Cardiac muscle cell (in vitro differentiated cells and primary cell): ENCODE results near the gene SERPINB10. TPM values are rescaled to one million over a fixed set of nuclear protein-coding genes. Genes with fewer than 3 reads are reported as not detected.
"Not testable (repeated sequence)": the region's sequence is repeated elsewhere in the genome, so short reads cannot be mapped to it uniquely, and the experiment has no call there.

Experiments used
- DNase-seq, 2 donors: peaks; one replicate each; pipeline versions ENCODE4 v3.0.0 to v3.0.0-alpha.2; 2010 to 2017; ENCODE audit warnings: low read depth in 1 of 2, low spot score in 1 of 2
- H3K27ac ChIP-seq: fragments of 200-600 bp; sonication (generic); 2 replicates; pipeline ENCODE4 v1.5.1; 2016
- H3K27me3 ChIP-seq: fragments of 200-600 bp; sonication (generic); 2 replicates; pipeline ENCODE4 v1.6.0; 2016; ENCODE audit warnings: control low read depth
- H3K36me3 ChIP-seq: fragments of 200-600 bp; sonication (generic); 2 replicates; pipeline ENCODE4 v1.5.1; 2016; ENCODE audit warnings: control low read depth
- H3K4me1 ChIP-seq: fragments of 200-600 bp; sonication (generic); 2 replicates; pipeline ENCODE4 v1.8.1; 2017; ENCODE audit warnings: low read depth, mild to moderate bottlenecking, mixed run types
- H3K4me3 ChIP-seq: fragments of 200-600 bp; sonication (generic); 2 replicates; pipeline ENCODE4 v1.5.1; 2016; ENCODE audit warnings: mild to moderate bottlenecking
- H3K9me3 ChIP-seq: fragments of 200-600 bp; sonication (generic); 2 replicates; pipeline ENCODE4 v1.5.1; 2017; ENCODE audit warnings: low read depth, mild to moderate bottlenecking, control low read depth
- polyA plus RNA-seq: library from polyadenylated mRNA; unstranded; fragments of >200 nt; fragmentation: Nextera tagmentation; extraction: Ambion mirVana; gene quantifications from 2 replicates; pipeline ENCODE4 v1.2.1, GENCODE V29; 2016
- total RNA-seq: library from RNA; depleted of rRNA; stranded (reverse); fragments of >200 nt; gene quantifications from 2 replicates; pipeline ENCODE4 v1.2.3, GENCODE V29; 2016
- TF ChIP-seq, protein P1 (sequence below): IDR thresholded peaks from 2 replicates; pipeline ENCODE4 v1.5.1; 2012; ENCODE audit warnings: low read depth, mild to moderate bottlenecking, low read length

Gene SERPINB10
- total and polyA plus RNA-seq, 2 experiments from 2014 or later: not detected

GRCh38 chr18:63909870-63910269 is 2.1 kb downstream of the SERPINB10 start:
- Histone ChIP-seq H3K27ac (no peak overlapping the region), H3K27me3 (no peaks in the 10 kb centered on the region), H3K36me3 (no peaks in the 10 kb centered on the region), H3K4me3 (no peak overlapping the region), H3K9me3 (no peaks in the 10 kb centered on the region), H3K4me1 (no peaks in the 10 kb centered on the region)
- DNase-seq: no peak
- TF ChIP-seq, protein P1, sequence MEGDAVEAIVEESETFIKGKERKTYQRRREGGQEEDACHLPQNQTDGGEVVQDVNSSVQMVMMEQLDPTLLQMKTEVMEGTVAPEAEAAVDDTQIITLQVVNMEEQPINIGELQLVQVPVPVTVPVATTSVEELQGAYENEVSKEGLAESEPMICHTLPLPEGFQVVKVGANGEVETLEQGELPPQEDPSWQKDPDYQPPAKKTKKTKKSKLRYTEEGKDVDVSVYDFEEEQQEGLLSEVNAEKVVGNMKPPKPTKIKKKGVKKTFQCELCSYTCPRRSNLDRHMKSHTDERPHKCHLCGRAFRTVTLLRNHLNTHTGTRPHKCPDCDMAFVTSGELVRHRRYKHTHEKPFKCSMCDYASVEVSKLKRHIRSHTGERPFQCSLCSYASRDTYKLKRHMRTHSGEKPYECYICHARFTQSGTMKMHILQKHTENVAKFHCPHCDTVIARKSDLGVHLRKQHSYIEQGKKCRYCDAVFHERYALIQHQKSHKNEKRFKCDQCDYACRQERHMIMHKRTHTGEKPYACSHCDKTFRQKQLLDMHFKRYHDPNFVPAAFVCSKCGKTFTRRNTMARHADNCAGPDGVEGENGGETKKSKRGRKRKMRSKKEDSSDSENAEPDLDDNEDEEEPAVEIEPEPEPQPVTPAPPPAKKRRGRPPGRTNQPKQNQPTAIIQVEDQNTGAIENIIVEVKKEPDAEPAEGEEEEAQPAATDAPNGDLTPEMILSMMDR: no peak

DNA sequence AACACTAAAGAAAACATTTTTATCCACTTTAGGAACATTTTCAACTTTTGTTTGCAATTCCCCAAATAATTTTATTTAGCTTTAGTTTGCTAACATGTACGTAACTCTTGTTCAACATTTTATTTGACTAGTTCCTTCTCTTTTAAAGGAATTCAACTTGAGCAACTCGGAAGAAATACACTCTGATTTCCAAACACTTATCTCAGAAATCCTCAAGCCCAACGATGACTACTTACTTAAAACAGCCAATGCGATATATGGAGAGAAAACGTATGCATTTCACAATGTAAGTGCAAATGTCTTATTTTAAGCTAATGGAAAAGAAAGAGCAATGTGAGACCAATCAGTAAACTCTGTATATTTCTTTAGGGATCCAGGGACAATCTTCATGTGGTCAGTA is 10.1 kb downstream of the SERPINB10 start:
- Histone ChIP-seq H3K4me3 (no peak overlapping the region), H3K9me3 (no peaks in the 10 kb centered on the region), H3K4me1 (no peaks in the 10 kb centered on the region), H3K27me3 (no peaks in the 10 kb centered on the region), H3K36me3 (no peaks in the 10 kb centered on the region), H3K27ac (no peak overlapping the region)
- TF ChIP-seq, protein P1: no peak
- DNase-seq: peak in 1 of 2 donors; percentile 25

DNA sequence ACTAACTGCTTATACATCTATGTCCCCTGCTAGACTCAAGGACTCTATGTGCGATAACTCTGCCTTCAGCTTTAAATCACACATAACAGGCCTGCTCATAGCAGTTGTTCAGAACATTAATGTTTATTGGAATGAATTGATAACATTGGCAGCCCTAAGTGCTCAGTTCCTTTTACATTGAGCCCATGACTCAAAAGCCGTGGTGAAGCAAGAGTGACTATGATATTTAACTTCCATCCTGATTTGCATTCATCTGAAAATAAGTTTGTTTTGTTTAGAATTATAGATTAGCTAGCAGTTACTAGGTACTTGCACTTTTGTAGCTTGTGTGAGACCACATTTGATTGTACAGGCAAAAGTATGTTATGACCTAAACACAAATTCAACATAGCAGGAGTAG is 14.3 kb downstream of the SERPINB10 start:
- Histone ChIP-seq H3K36me3 (no peaks in the 10 kb centered on the region), H3K9me3 (no peaks in the 10 kb centered on the region), H3K4me3 (no peak overlapping the region), H3K4me1 (no peaks in the 10 kb centered on the region), H3K27ac (no peak overlapping the region), H3K27me3 (no peaks in the 10 kb centered on the region)
- DNase-seq: no peak
- TF ChIP-seq, protein P1: no peak

GRCh38 chr18:63924551-63924950 is 16.8 kb downstream of the SERPINB10 start:
- Histone ChIP-seq H3K4me1 (no peaks in the 10 kb centered on the region), H3K9me3 (no peaks in the 10 kb centered on the region), H3K27ac (no peak overlapping the region), H3K27me3 (no peaks in the 10 kb centered on the region), H3K36me3 (no peaks in the 10 kb centered on the region), H3K4me3 (no peak overlapping the region)
- TF ChIP-seq, protein P1: no peak
- peak in 1 of 2 donors; percentile 31 for DNase-seq

DNA sequence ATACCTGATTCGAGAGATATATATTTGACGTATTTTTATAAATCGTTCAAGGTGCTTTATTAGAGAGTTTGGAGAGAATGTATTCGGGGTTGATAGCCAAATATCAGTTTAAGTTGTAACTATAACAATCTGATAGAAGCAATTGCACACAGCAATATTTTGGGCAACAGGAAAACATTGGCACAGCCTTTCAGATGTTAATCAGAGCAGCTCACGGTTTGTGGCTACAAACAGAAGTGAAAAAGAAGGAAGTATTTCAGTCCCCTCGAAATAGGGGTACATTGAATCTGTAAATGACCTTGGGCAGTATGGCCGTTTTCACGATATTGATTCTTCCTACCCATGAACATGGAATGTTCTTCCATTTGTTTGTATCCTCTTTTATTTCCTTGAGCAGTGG is 20.6 kb downstream of the SERPINB10 start:
- Histone ChIP-seq H3K36me3 (no peaks in the 10 kb centered on the region), H3K4me1 (no peaks in the 10 kb centered on the region), H3K27me3 (peaks cover 3% of the 10 kb centered on the region), H3K27ac (no peak overlapping the region), H3K9me3 (no peaks in the 10 kb centered on the region), H3K4me3 (no peak overlapping the region)
- DNase-seq: no peak
- TF ChIP-seq, protein P1: no peak

GRCh38 chr18:63929369-63929768 is 21.6 kb downstream of the SERPINB10 start:
- H3K27ac ChIP-seq, H3K9me3 ChIP-seq, H3K4me1 ChIP-seq, DNase-seq, H3K27me3 ChIP-seq, H3K36me3 ChIP-seq, H3K4me3 ChIP-seq: not testable (repeated sequence)
